Stimulated activated CD4-positive, alpha-beta T cell treated with anti-CD3 and anti-CD28 coated beads, Interleukin-15, amount 100 ng/mL, for 24 hours (primary cell): Measurements from ENCODE around the gene MBD5.

Source experiments
- DNase-seq: peaks from one replicate; pipeline ENCODE4 v3.0.0-alpha.2; 2020

Gene MBD5

DNA sequence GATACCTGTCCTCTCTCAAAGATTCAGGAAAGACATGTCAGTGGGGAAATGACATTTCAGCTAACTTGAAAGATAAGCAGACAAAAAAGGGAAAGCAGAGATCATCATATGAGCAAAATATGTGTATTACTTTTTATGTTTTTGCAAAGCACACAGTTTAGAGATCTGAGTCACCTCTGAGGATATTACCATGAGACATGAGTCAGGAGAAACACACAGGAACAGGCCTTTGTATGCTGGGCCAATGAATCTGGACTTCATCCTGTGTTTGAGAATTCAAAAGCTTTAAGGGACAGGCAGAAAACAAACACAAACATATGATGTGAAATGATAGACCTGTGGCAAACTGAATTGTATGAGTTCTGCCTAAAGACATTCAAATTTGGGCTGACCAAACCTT is 317.6 kb downstream of the MBD5 start:
- DNase-seq, result no peak

- no peak for DNase-seq
These were observed 321.2 kb downstream of the MBD5 start for GRCh38 chr2:148342086-148342485.

DNA sequence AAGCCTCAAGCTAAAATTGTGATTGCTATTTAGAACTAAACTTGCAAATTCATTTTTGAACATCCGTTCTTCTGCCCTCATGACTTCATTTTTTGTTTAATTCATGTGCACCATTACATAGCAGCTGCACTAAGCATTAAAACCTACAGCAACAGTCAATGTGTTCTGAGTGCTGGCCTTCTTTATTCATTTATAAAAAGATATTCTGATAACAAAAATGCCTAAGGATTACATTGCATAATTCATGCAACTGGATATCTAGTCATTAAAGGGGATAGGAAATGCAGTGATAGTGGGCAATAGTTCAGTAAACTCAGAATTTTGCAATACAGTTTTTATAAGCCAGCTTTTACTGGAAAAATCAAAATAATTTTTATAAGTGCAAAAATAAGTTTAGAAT is 329.3 kb downstream of the MBD5 start:
- no peak for DNase-seq

- no peak for DNase-seq
These were observed 330.7 kb downstream of the MBD5 start for GRCh38 chr2:148351437-148352143.

- no peak for DNase-seq
These were observed 337.5 kb downstream of the MBD5 start for GRCh38 chr2:148358375-148358774.

DNA sequence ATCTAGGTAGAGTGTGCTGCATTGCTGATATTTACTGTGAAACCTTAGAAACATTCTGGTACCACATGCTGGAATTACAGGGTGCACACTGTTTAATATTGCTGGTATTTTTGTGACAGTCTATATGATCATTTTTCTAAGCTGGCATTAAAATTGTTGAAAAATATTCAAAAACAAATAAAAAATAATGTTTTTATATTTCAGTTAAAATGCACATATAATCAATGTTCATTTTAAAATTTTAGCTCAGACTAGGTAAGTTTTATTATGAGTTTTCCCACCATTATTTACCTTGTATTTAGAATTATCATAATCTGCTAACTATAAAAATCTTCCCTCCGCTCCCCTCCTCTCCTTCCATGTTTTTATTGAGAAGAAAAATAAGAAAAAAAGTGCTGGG is 339.8 kb downstream of the MBD5 start:
- no peak for DNase-seq

GRCh38 chr2:148362144-148362796 is 341.4 kb downstream of the MBD5 start:
- no peak for DNase-seq

- no peak for DNase-seq
These were observed 354.3 kb downstream of the MBD5 start for GRCh38 chr2:148375214-148375613.

DNA sequence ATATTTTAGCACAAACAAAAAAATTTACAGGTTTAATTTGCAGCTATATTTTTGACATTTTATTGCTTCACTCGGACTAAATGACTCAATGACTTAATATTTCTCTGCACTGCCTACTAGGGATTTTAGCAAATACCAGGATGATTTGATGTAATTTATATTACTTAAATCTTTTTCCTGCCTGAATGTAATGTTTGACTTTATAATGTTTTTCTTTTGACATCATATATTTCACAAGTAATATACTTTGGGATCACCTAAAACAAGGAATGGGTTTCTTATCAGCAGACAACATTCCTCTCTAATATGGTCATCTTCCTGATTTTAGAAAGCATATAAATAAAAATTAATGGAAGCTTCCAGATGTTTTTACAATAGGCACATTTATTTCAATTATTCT is 370.4 kb downstream of the MBD5 start:
- DNase-seq, result no peak

DNA sequence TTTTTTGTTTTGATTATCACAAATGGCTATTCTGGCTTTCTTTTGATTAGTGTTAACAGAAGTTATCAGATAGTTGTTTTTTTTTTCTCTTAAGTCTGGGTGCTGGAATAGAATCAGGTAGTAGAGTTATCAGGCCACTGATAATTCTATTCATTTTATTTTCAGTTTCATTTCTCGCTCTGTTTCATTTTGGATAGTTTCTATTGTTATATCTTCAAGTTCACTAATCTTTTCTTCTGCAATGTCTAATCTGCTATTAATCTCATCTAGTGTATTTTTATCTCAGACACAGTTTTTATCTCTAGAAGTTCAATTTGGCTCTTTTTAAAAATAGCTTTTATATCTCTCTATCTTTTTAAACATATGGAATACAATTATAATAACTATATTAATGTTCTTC is 381.9 kb downstream of the MBD5 start:
- DNase-seq, result no peak

DNA sequence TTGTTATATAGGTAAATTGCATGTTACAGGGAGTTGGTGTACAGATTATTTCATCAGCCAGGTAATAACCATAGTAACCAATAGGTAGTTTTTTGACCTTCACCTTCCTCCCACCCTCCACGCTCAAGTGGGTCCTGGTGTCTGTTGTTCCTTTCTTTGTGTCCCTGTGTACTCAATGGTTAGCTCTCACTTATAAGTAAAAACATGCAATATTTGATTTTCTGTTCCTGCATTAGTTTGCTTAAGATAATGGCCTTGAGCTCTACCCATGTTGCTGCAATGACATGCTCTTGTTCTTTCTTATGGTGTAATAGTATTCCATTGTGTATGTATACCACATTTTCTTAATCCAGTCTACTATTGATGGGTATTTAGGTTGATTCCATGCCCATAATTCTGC is 390.0 kb downstream of the MBD5 start:
- DNase-seq, result no peak

- DNase-seq, result no peak
These were observed 395.4 kb downstream of the MBD5 start for GRCh38 chr2:148416248-148416647.

- DNase-seq, result no peak
These were observed 409.2 kb downstream of the MBD5 start for GRCh38 chr2:148430101-148430500.

- no peak for DNase-seq
These were observed 427.0 kb downstream of the MBD5 start for GRCh38 chr2:148447877-148448276.

DNA sequence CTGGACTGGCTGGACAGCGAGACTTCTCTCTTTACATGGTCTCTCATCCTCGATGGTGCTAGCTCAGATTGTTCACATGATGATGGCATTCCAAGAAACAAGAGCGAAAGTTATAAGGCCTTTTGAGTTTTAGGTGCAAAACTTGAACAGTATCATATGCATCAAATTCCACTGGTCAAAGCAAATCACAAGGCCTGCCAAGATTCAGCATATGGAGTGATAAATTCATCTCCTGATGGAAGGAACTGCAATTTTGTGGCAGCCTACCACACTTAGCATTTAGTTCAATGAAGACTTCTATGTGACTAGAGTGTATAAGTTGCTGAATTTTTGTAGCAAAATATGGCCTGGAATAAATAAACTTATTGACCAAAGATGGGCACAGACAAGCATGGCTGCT is 429.6 kb downstream of the MBD5 start:
- DNase-seq, result no peak

DNA sequence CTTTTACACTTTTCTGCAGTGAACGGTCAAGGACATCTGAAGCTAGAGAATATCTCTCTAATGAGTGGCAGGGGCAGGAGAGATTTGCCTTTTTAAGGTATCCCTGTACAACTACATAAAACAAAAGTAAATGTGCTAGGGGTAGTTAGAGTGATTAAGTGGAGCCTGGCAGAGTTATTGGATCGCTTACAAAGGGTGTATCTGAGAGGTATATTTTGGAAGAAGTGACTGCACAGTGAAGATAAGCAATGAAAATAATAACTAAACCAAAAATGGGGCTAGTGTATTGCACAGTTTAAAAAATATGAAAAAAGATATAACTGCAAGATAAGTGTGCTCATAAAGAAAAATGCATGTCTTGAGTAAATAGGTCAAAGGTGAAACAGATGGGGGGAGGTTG is 430.2 kb downstream of the MBD5 start:
- no peak for DNase-seq

GRCh38 chr2:148455791-148456190 is 434.9 kb downstream of the MBD5 start:
- no peak for DNase-seq

DNA sequence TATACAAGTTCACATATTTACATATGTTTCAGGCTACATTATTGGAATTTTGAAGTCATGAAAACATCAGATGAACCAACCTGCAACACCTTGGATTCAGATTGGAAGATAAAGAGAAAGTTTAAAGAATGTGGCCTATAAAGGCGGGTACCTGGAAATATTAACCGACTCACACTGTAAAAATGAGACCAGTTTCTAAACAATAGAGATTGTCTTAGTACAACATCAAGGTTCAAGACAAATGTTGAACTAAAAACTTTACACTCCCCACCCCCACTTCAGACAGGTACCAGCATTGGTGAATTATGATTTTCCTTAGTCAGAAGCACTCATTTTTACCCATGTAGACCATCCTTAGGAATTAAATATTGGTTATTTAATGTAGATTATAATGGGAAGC is 437.3 kb downstream of the MBD5 start:
- no peak for DNase-seq

GRCh38 chr2:148459377-148459778 is 438.5 kb downstream of the MBD5 start:
- DNase-seq, result no peak

GRCh38 chr2:148461876-148462275 is 441.0 kb downstream of the MBD5 start:
- no peak for DNase-seq

DNA sequence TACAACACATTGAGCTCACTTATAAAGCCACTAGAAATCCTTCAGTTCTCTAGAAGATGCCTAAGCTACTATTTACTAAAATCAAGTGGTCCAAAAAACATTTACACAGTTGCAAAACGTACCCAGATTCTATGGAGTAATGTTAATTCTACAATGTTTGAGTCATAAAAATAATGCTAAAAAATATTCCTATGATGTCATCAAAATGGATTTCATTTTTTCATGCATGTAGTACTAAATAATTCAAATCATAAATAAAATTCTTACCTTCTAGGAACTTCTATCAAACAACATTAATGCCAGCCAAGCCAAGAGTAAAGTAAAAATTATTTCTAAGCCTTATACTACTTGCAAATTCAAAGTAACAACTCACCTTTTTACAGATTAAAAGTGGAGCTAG is 454.7 kb downstream of the MBD5 start:
- no peak for DNase-seq

DNA sequence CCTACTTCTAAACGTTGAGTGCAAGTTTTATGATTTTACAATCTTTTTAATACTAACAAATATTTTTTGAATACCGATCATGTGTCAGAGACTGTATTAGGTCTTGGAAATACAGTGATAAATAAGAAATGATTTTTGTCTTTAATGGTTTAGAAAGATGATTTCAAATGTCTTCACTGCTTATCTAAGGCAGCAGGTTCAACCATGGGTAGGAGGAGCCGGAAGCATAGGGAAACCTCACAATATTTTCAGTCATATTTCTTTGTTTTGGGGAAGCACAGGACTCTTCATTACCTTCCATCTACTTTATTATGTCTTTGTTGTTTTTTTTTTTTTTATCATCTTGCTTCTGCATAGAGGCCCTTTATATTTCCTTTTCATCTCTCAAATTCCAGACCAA is 458.5 kb downstream of the MBD5 start:
- no peak for DNase-seq

DNA sequence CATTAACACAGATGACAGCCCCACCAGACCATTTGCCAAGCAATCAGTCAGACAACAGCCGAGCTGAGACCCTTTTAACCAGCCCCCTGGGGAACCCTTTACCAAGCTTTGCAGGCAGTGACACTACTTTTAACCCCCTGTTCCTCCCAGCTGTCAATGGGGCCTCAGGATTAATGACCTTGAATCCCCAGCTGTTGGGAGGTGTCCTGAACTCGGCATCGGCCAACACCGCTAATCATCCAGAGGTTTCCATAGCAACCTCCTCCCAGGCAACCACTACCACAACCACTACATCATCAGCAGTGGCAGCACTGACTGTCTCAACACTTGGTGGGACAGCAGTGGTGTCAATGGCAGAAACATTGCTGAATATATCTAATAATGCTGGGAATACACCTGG is 462.8 kb downstream of the MBD5 start:
- DNase-seq, result no peak

DNA sequence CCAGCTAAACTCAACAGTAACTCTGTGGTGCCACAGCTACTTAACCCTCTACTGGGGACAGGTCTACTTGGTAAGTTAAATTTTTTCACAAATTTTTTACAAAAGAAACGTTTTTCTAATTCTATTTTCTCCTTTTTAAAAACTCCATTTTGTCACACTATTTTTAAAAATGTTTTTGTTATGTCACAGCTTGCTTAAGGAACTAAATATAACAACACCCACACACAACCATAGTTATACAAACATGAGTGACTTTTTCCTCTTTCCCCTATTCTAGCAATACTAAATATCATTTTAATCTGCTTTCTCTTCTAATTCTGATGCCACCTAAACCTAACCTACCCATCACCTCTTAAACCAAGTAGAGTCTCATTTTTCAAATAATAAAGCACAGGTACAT is 463.2 kb downstream of the MBD5 start:
- no peak for DNase-seq

GRCh38 chr2:148486655-148487054 is 465.8 kb downstream of the MBD5 start:
- DNase-seq, result no peak
